DMS79 treated with DMSO at 0.1 percent for 48 hours (cell line): Measurements from ENCODE around the gene GLDN.
"Not testable (repeated sequence)": the region's sequence is repeated elsewhere in the genome, so short reads cannot be mapped to it uniquely, and the experiment has no call there.

Experiments
- DNase-seq: peaks from one replicate; lab custom pipeline; 2025; lab: John Stamatoyannopoulos, UW

The GLDN gene

GRCh38 chr15:51446029-51446744 lies 104.7 kb downstream of the GLDN start:
- not testable (repeated sequence) for DNase-seq

DNA sequence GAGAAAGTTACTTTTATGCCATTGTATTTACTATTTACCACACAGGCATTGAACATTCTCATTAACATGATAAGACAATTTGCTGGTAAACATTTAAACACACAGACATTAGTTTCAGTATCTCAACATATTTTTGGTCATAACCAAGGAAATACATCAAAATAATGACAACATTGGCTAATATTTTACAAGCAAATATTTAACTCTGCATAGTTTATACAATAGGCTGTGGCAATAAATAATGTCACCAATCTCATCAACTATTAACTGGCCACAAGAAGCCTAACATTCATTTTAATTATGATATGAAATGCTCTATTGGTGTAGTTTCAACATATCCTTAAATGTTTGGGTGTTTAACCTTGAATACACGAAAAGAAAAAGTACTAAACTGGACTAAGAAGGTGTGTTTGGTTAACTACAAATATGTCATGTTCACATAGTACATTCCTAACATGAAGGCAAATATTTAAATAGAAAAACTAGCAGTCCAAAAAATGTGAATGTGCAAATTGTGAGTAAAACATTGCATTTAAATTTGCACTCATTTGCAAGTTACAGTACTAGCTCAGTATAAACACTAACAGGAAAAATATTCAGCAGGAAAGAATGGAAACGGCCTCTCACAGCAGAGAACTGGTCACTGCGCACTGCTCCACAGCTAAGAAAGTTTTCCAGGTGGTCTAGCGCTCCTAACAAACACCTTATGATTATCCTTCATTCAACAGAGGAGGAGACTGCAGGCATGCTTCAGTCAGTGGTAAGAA lies 106.6 kb downstream of the GLDN start:
- DNase-seq: no peak

GRCh38 chr15:51448622-51449399 lies 107.4 kb downstream of the GLDN start:
- DNase-seq: no peak

DNA sequence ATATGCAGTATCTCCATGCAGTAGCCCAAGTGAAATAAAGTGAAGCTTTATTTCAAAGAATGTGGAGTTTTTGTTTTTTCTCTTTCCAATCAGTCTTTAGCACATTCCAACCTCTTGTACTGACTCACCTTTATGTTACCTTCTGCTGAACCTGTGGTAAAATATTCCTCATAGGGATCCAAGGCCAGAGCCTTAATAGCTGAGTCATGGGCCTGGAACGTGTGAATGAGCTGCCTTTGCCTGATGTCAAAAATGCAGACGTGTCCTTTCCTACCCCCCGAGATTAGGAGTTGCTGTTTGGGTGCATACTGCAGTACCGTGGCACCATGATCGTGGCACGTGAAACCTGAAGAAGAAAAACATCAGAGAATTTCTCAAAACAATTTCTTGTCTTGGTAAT lies 108.5 kb downstream of the GLDN start:
- DNase-seq: no peak
